GM10248 (cell line): ENCODE results near the gene HDDC3.

Experiments
- CTCF ChIA-PET: fragments of 300-600 bp; sonication (Branson Sonifier 250); formaldehyde crosslinking; extraction: SDS; loops from one replicate; lab custom pipeline; 2021; ENCODE audit warnings: antibody characterized with exemption; lab: Yijun Ruan, JAX
- POLR2A ChIA-PET: fragments of 350-650 bp; sonication (Branson Sonifier 250); formaldehyde crosslinking; extraction: SDS; loops from one replicate; lab custom pipeline; 2020; ENCODE audit warnings: antibody characterized with exemption; lab: Yijun Ruan, JAX
- DNase-seq: peaks from one replicate; pipeline ENCODE4 v3.0.0; 2012; ENCODE audit errors: extremely low spot score
- TF ChIP-seq, protein P1 (sequence below): IDR thresholded peaks from 2 replicates; pipeline ENCODE4 v1.5.1; 2012; ENCODE audit warnings: mild to moderate bottlenecking, low read depth; ENCODE audit errors: extremely low read depth, missing control alignments, control extremely low read depth

HDDC3 gene

DNA sequence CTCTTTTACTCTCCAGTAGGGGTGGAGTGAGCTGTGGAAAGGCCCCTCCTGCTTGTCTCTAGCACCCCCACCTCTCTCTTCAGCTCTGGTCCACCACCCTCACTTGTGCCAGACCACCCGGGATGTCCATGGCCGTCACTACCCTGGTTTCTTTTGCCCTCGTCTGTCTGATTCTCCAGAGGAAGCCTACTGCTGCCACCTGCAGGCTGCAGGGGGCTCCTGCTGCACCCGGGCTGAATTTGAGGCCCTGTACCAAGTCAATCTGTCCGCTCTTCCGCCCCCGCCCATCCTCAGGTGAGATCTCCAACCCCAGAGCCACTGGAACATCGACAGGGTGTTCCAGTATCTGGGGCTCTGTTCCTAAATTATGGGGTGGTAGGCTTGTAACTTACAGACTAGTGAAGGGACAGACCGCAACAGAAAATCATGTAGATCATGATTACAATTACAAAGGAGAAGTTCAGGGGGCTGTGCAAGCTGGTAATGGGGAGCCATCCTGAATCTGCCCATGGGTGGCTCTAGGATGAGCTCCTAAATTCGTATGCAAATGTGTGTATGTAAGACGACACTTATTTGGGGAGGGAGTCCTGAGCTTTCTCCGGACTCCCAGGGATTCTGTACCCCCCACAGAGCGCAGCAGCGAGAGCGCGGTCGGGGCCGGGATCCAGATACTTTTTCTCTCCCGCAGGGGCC is 2.1 kb upstream of the HDDC3 start:
- peak; percentile 86 for DNase-seq
- TF ChIP-seq, protein P1, sequence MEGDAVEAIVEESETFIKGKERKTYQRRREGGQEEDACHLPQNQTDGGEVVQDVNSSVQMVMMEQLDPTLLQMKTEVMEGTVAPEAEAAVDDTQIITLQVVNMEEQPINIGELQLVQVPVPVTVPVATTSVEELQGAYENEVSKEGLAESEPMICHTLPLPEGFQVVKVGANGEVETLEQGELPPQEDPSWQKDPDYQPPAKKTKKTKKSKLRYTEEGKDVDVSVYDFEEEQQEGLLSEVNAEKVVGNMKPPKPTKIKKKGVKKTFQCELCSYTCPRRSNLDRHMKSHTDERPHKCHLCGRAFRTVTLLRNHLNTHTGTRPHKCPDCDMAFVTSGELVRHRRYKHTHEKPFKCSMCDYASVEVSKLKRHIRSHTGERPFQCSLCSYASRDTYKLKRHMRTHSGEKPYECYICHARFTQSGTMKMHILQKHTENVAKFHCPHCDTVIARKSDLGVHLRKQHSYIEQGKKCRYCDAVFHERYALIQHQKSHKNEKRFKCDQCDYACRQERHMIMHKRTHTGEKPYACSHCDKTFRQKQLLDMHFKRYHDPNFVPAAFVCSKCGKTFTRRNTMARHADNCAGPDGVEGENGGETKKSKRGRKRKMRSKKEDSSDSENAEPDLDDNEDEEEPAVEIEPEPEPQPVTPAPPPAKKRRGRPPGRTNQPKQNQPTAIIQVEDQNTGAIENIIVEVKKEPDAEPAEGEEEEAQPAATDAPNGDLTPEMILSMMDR, result peak; percentile 96
- CTCF ChIA-PET, result interaction anchor here (0.9 to 16.6 kb wide), 42 partner anchors 11 to 641 kb away, joined by 3 to 447 read pairs (median 6); partner anchors contain the start of genes FES, MAN2A2 and RCCD1
- POLR2A ChIA-PET, result interaction anchor here (0.6 to 1.9 kb wide), 3 partner anchors 8 to 24 kb away, joined by 3 to 8 read pairs (median 3); partner anchors contain the start of gene RCCD1

DNA sequence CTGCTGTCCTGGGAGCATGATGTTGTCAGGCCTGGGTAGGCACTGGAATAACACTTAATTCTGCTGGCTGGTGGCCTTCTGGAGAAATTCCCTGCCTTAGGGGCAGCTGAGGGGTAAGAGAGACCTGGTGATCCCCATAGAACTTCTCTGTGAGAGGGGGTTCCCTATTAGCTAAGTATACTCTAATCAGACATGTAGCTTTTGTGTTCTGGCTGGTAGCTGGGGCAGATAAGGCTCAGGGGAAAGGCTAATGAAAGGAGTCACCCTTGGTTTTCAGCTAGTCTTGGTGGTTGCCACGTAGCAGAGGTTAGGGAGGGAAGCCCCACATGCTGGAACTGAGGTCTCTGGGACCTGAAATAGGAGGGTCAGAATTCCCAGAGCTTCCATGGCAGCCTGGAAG is 952 bp upstream of the HDDC3 start:
- CTCF ChIA-PET, result interaction anchor here (0.8 to 16.6 kb wide), 48 partner anchors 10 to 1974 kb away, joined by 3 to 447 read pairs (median 5); partner anchors contain the start of genes FES, MAN2A2 and RCCD1
- DNase-seq, result no peak
- POLR2A ChIA-PET, result interaction anchor here (1.0 to 1.5 kb wide), 2 partner anchors 30 to 33 kb away, joined by 3 to 5 read pairs; partner anchors contain the start of gene MAN2A2
- TF ChIP-seq, protein P1, result no peak

- ChIA-PET CTCF (interaction anchor here (0.6 to 16.6 kb wide), 64 partner anchors 9 to 711 kb away, joined by 3 to 447 read pairs (median 4); partner anchors contain the start of genes FES, FURIN, IQGAP1 and MAN2A2), POLR2A (interaction anchor here (0.5 to 1.5 kb wide), 4 partner anchors 28 to 39 kb away, joined by 3 to 7 read pairs (median 4); partner anchors contain the start of gene MAN2A2)
- TF ChIP-seq, protein P1, result no peak
- DNase-seq, result no peak
Measured at GRCh38 chr15:90932660-90932991, 277 bp upstream of the HDDC3 start.

GRCh38 chr15:90931575-90931827 is 848 bp downstream of the HDDC3 start:
- ChIA-PET POLR2A (interaction anchor here (0.6 to 1.3 kb wide), 3 partner anchors 29 to 544 kb away, joined by 3 to 7 read pairs (median 4); partner anchors contain the start of gene MAN2A2), CTCF (interaction anchor here (0.6 to 16.6 kb wide), 43 partner anchors 8 to 710 kb away, joined by 3 to 447 read pairs (median 6); partner anchors contain the start of genes BLM, FES, MAN2A2 and RCCD1)
- DNase-seq, result no peak
- TF ChIP-seq, protein P1, result no peak

- ChIA-PET POLR2A (interaction anchor here (0.6 to 1.3 kb wide), 4 partner anchors 23 to 543 kb away, joined by 3 to 7 read pairs (median 4); partner anchors contain the start of gene MAN2A2), CTCF (interaction anchor here (0.6 to 16.6 kb wide), 38 partner anchors 8 to 637 kb away, joined by 3 to 447 read pairs (median 7); partner anchors contain the start of genes BLM, FES, MAN2A2 and RCCD1)
- no peak for DNase-seq
- TF ChIP-seq, protein P1, result no peak
Measured at GRCh38 chr15:90930861-90931574, 1.3 kb downstream of the HDDC3 start.
